ENCODE data around the gene TRAPPC14. TPM values are rescaled to one million over a fixed set of nuclear protein-coding genes. Genes with fewer than 3 reads are reported as not detected.
A peak's percentile ranks its signal among the peaks of the same experiment; 100 is the strongest.

Gene TRAPPC14
- total RNA-seq, 3 donors from 2014 or later (not counting 1 experiment from before 2014, with no cell fraction given) = 55.1 to 59.2 (median 56.5) TPM

GRCh38 chr7:100152404-100152803 is 6.1 kb downstream of the TRAPPC14 start:
- H3K9me3 Mint-ChIP-seq = no peaks in the 10 kb centered on the region
- no peaks in the 10 kb centered on the region for H3K36me3 Mint-ChIP-seq
- no peak overlapping the region for H3K27ac ChIP-seq (ENCODE audit: low read length)
- peaks cover 33% of the 10 kb centered on the region for H3K36me3 ChIP-seq (ENCODE audit: control insufficient read depth, insufficient read depth, low read length)
- H3K27me3 ChIP-seq (ENCODE audit: control insufficient read depth, insufficient read depth, low read length) = no peaks in the 10 kb centered on the region
- no peaks in the 10 kb centered on the region for H3K27me3 Mint-ChIP-seq (ENCODE audit: low read depth in 2 of 2)
- intact Hi-C loops (cut with micrococcal nuclease) = no loop called here
- H3K4me1 ChIP-seq (ENCODE audit: control insufficient read depth, insufficient read depth, low read length) = peaks cover 41% of the 10 kb centered on the region
- TF ChIP-seq, protein P1, sequence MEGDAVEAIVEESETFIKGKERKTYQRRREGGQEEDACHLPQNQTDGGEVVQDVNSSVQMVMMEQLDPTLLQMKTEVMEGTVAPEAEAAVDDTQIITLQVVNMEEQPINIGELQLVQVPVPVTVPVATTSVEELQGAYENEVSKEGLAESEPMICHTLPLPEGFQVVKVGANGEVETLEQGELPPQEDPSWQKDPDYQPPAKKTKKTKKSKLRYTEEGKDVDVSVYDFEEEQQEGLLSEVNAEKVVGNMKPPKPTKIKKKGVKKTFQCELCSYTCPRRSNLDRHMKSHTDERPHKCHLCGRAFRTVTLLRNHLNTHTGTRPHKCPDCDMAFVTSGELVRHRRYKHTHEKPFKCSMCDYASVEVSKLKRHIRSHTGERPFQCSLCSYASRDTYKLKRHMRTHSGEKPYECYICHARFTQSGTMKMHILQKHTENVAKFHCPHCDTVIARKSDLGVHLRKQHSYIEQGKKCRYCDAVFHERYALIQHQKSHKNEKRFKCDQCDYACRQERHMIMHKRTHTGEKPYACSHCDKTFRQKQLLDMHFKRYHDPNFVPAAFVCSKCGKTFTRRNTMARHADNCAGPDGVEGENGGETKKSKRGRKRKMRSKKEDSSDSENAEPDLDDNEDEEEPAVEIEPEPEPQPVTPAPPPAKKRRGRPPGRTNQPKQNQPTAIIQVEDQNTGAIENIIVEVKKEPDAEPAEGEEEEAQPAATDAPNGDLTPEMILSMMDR (IDR thresholded peaks at IDR 0.05) = no peak
- no peak overlapping the region for H3K4me3 ChIP-seq (ENCODE audit: low read length)
- peaks cover 32 to 50% of the 10 kb centered on the region in 2 donors for H3K4me1 Mint-ChIP-seq
- H3K4me3 Mint-ChIP-seq = no peak overlapping the region
- H3K9me3 ChIP-seq (ENCODE audit: control insufficient read depth, insufficient read depth, low read length) = no peaks in the 10 kb centered on the region
- ATAC-seq = no peak
- DNase-seq = no peak
- peak overlapping the region; percentile 13 to 49 for H3K27ac Mint-ChIP-seq

DNA sequence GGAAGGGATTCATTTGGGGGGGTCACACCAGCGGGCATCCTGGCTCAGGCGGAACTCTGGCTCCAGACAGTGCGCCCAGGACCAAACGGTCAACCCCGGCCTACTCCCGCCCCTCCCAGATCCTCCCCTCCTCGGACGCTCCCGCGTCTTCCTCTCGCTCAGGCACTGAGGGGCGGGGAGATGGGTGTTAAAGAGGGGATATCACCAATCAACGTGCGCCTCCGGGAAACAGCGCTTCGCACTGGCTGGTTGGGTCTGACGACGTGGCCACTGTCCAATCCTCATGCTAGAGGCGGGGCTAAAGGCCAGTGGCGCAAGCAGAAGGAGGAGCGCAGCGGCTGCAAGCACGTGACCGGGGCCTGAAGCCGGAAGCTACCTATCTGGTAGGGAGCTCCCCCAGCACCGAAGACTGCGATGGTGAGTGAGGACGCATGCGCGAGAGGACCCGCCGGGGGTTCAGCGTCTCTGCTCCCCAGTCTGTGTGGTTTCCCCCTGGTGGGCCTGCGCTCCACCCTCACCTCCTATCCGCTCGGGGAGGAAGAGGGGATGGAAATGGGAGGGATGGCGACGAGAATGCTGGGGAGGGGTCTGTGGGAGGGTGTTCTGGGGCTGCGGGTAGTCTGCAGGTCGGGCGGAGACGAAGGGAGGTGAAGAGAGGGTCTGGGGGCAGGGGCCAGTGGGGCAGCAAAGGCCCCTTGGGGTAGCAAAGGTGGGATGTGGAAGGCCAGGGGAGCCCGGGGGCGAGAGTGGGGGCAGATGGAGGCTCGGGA is 9.8 kb downstream of the TRAPPC14 start, which contains the start of gene LAMTOR4:
LAMTOR4 (plus strand) TSS at position 360 of the 770 bp plus-strand sequence; CDS start at position 415, 55 bp downstream.
- peak; percentile 95 to 99 for DNase-seq
- TF ChIP-seq, protein P1 (IDR thresholded peaks at IDR 0.05) = no peak
- no peaks in the 10 kb centered on the region for H3K9me3 Mint-ChIP-seq
- intact Hi-C loops (cut with micrococcal nuclease) = loop anchor here (1.0 kb wide), 1 partner anchor 10 kb away; the partner anchor contains the start of gene TRAPPC14
- peak within 1 kb of the TSS; percentile 97 for H3K4me3 Mint-ChIP-seq
- H3K4me1 Mint-ChIP-seq = peaks cover 30 to 37% of the 10 kb centered on the region in 2 donors
- Histone ChIP-seq H3K36me3 (ENCODE audit: control insufficient read depth, insufficient read depth, low read length) (peaks cover 10% of the 10 kb centered on the region), H3K27ac (ENCODE audit: low read length) (peak within 1 kb of the TSS; percentile 95), H3K27me3 (ENCODE audit: control insufficient read depth, insufficient read depth, low read length) (no peaks in the 10 kb centered on the region), H3K4me3 (ENCODE audit: low read length) (peak within 1 kb of the TSS; percentile 97), H3K4me1 (ENCODE audit: control insufficient read depth, insufficient read depth, low read length) (peaks cover 27% of the 10 kb centered on the region), H3K9me3 (ENCODE audit: control insufficient read depth, insufficient read depth, low read length) (no peaks in the 10 kb centered on the region)
- peak; percentile 97 to 100 (median 97) for ATAC-seq
- H3K36me3 Mint-ChIP-seq = no peaks in the 10 kb centered on the region
- peak within 1 kb of the TSS; percentile 96 to 99 for H3K27ac Mint-ChIP-seq
- H3K27me3 Mint-ChIP-seq (ENCODE audit: low read depth in 2 of 2) = no peaks in the 10 kb centered on the region
- under 1% methylated on average over 37 of the region's 46 CpGs for WGBS (ENCODE audit: insufficient coverage)

DNA sequence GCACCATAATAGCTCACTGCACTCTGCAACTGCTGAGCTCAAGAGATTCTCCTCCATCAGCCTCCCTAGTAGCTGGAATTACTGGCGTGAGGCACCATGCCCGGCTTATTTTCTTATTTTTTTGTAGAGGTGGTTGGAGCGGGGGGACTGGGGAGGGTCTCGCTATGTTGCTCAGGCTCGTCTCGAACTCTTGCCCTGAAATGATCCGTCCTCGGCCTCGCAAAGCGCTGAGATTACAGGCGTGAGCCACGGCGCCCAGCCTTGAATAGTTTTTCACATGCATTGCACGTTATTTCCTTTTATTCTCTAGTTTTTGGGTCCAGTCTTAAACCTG is 10.3 kb downstream of the TRAPPC14 start:
- no peaks in the 10 kb centered on the region for H3K27me3 ChIP-seq (ENCODE audit: control insufficient read depth, insufficient read depth, low read length)
- H3K4me3 ChIP-seq (ENCODE audit: low read length) = peak overlapping the region; percentile 97
- H3K27me3 Mint-ChIP-seq (ENCODE audit: low read depth in 2 of 2) = no peaks in the 10 kb centered on the region

More for the DNA sequence above, 10.3 kb downstream of the TRAPPC14 start:
- Mint-ChIP-seq H3K27ac (peak overlapping the region; percentile 96 to 99), H3K4me3 (peak overlapping the region; percentile 97), H3K9me3 (no peaks in the 10 kb centered on the region), H3K36me3 (no peaks in the 10 kb centered on the region), H3K4me1 (peaks cover 30 to 34% of the 10 kb centered on the region in 2 donors)
- WGBS (ENCODE audit: insufficient coverage) = 12% methylated on average over 12 of the region's 14 CpGs
- peaks cover 21% of the 10 kb centered on the region for H3K4me1 ChIP-seq (ENCODE audit: control insufficient read depth, insufficient read depth, low read length)
- peaks cover 4% of the 10 kb centered on the region for H3K36me3 ChIP-seq (ENCODE audit: control insufficient read depth, insufficient read depth, low read length)
- ATAC-seq = peak in 1 of 3 donors; percentile 0
- H3K27ac ChIP-seq (ENCODE audit: low read length) = peak overlapping the region; percentile 95
- TF ChIP-seq, protein P1 (IDR thresholded peaks at IDR 0.05) = no peak
- DNase-seq = no peak
- intact Hi-C loops (cut with micrococcal nuclease) = loop anchor here (1.0 kb wide), 1 partner anchor 10 kb away; the partner anchor contains the start of gene TRAPPC14
- no peaks in the 10 kb centered on the region for H3K9me3 ChIP-seq (ENCODE audit: control insufficient read depth, insufficient read depth, low read length)
